ENCODE results near the gene SLC35C1. TPM values are rescaled to one million over a fixed set of nuclear protein-coding genes. Genes with fewer than 3 reads are reported as not detected.

SLC35C1 gene
- total and polyA plus RNA-seq, 2 donors from 2014 or later, result 5.7 to 20.6 TPM

DNA sequence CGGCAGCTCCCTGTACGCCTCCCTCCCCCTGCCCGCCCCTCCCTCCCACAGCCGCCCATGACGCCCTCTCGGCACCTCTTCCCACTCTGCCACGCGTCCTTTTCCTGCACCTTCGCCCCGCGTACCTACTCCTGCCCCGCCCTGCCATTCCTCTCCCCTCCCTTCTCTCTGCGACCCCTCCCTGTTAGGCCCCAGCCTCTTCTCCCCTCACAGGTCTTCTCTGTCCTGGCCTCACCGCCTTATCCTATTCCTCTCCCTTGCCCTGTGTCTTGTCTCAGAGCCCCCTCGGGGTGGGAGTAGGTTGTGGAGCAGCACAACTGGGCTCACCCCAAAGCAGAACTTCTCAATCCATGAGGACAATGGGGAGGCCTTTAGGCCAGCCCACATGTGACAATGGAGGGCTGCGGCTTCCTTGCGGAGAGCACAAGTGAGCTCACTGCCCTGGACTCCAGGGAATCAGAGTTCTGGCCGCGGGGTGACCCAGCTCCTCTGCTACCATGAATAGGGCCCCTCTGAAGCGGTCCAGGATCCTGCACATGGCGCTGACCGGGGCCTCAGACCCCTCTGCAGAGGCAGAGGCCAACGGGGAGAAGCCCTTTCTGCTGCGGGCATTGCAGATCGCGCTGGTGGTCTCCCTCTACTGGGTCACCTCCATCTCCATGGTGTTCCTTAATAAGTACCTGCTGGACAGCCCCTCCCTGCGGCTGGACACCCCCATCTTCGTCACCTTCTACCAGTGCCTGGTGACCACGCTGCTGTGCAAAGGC lies 539 bp downstream of the SLC35C1 start:
- TF ChIP-seq, protein P1, sequence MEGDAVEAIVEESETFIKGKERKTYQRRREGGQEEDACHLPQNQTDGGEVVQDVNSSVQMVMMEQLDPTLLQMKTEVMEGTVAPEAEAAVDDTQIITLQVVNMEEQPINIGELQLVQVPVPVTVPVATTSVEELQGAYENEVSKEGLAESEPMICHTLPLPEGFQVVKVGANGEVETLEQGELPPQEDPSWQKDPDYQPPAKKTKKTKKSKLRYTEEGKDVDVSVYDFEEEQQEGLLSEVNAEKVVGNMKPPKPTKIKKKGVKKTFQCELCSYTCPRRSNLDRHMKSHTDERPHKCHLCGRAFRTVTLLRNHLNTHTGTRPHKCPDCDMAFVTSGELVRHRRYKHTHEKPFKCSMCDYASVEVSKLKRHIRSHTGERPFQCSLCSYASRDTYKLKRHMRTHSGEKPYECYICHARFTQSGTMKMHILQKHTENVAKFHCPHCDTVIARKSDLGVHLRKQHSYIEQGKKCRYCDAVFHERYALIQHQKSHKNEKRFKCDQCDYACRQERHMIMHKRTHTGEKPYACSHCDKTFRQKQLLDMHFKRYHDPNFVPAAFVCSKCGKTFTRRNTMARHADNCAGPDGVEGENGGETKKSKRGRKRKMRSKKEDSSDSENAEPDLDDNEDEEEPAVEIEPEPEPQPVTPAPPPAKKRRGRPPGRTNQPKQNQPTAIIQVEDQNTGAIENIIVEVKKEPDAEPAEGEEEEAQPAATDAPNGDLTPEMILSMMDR (IDR thresholded peaks at IDR 0.05; ENCODE audit: borderline replicate concordance, extremely low read depth, insufficient read depth), result no peak
- no peak for FAIRE-seq
- Histone ChIP-seq H3K27ac (ENCODE audit: low read depth in 2 of 2, low read length in 2 of 2) (peak overlapping the region; percentile 12 to 83), H3K36me3 (ENCODE audit: control insufficient read depth in 2 of 3, insufficient read depth in 3 of 3, low read length in 3 of 3) (peaks cover 0 to 5% (median 3%) of the 10 kb centered on the region in 3 donors), H3K4me1 (ENCODE audit: control insufficient read depth in 2 of 3, insufficient read depth in 2 of 3, low read depth in 1 of 3, low read length in 3 of 3) (peaks cover 0 to 30% (median 9%) of the 10 kb centered on the region in 3 donors), H3K27me3 (ENCODE audit: control insufficient read depth, insufficient read depth, low read length) (no peaks in the 10 kb centered on the region), H3K9ac (ENCODE audit: low read length in 3 of 3) (peak overlapping the region; percentile 41 to 53 (median 46)), H3K4me3 (ENCODE audit: low read length in 3 of 3) (peak overlapping the region; percentile 65 to 88 (median 72)), H3K9me3 (ENCODE audit: control insufficient read depth in 2 of 3, insufficient read depth in 1 of 3, low read length in 3 of 3) (no peaks in the 10 kb centered on the region)
- DNase-seq, result peak; percentile 42 to 86 (median 68)
- intact Hi-C loops (cut with DNase I), result no loop called here

DNA sequence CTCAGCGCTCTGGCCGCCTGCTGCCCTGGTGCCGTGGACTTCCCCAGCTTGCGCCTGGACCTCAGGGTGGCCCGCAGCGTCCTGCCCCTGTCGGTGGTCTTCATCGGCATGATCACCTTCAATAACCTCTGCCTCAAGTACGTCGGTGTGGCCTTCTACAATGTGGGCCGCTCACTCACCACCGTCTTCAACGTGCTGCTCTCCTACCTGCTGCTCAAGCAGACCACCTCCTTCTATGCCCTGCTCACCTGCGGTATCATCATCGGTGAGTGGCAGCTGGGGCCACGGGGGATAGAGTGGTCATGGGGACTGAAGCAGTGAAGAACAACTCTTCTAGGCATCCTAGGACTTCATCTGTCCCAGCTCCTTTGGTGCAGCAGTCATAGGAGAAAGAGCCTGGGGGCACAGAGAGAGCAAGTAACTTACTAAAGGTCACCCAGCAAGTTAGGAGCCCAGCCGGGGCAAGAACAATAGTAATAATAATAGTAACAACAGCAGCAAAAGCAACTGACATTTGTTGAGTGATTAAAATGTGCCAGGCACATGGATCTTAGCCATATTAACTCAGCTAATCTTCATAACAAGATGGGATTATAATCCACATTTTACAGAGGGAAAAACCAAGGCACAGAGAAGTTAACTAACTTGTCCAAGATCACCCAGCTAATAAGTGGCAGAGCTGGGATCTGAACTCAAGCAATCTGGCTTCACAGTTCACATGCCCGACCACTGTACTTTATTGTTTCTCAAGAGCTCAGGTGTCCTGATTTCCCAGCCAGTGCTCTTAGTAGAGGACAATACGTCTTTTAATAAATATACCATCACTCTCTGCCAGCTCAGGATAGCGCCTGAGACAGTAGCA lies 1.4 kb downstream of the SLC35C1 start:
- no peak overlapping the region for H3K27ac ChIP-seq (ENCODE audit: low read depth in 2 of 2, low read length in 2 of 2)
- intact Hi-C loops (cut with DNase I), result no loop called here
- peak overlapping the region in 2 of 3 donors; percentile 46 to 65 for H3K4me3 ChIP-seq (ENCODE audit: low read length in 3 of 3)
- H3K9ac ChIP-seq (ENCODE audit: low read length in 3 of 3), result peak overlapping the region in 2 of 3 donors; percentile 2 to 53
- no peak for DNase-seq
- H3K9me3 ChIP-seq (ENCODE audit: control insufficient read depth in 2 of 3, insufficient read depth in 1 of 3, low read length in 3 of 3), result no peaks in the 10 kb centered on the region
- no peak for FAIRE-seq
- H3K36me3 ChIP-seq (ENCODE audit: control insufficient read depth in 2 of 3, insufficient read depth in 3 of 3, low read length in 3 of 3), result peaks cover 0 to 9% (median 6%) of the 10 kb centered on the region in 3 donors
- H3K27me3 ChIP-seq (ENCODE audit: control insufficient read depth, insufficient read depth, low read length), result no peaks in the 10 kb centered on the region
- peaks cover 0 to 30% (median 9%) of the 10 kb centered on the region in 3 donors for H3K4me1 ChIP-seq (ENCODE audit: control insufficient read depth in 2 of 3, insufficient read depth in 2 of 3, low read depth in 1 of 3, low read length in 3 of 3)
- TF ChIP-seq, protein P1 (IDR thresholded peaks at IDR 0.05; ENCODE audit: borderline replicate concordance, extremely low read depth, insufficient read depth), result no peak

DNA sequence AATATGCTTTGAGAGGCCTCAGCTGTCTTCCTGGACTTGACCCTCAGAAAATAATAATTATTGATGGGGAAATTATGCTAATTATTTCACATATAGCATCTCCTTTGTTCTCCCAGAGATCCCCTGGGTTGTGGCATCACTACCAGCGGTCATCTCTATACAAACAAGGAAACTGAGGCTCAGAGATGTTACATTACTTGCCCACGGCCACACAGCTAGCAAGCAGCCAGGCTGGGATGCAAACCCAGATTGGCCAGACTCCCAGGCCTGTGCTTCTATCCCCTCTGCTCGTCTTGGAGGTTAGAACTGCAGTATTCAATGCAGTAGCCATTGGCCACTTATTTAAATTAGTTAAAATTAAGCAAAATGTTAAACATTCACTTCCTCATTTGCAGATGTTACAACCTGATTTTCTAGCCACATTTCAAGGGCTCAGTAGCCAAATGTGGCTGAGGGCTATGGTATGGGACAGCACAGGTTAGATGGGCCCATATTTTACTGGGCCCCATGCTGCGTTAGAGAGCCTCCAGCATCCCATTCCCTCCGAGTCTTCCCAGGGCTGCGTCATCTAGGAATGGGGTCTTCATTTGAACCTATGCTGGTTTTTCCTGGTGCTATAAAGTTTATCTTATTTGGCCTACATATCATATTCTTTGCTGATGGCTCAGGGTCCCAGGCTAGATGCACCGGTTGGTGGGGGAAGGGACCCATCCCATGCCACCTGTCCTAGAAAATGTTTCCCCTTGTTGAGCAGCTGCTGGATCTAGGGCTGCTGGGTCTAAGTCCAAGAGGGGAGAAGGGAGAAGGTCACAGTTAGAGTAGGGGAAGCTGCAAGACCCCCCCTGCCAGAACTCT lies 2.2 kb downstream of the SLC35C1 start:
- intact Hi-C loops (cut with DNase I), result no loop called here
- H3K36me3 ChIP-seq (ENCODE audit: control insufficient read depth in 2 of 3, insufficient read depth in 3 of 3, low read length in 3 of 3), result peaks cover 0 to 12% (median 10%) of the 10 kb centered on the region in 3 donors
- H3K9me3 ChIP-seq (ENCODE audit: control insufficient read depth in 2 of 3, insufficient read depth in 1 of 3, low read length in 3 of 3), result no peaks in the 10 kb centered on the region
- peak overlapping the region in 1 of 3 donors; percentile 65 for H3K4me3 ChIP-seq (ENCODE audit: low read length in 3 of 3)
- peaks cover 0 to 30% (median 9%) of the 10 kb centered on the region in 3 donors for H3K4me1 ChIP-seq (ENCODE audit: control insufficient read depth in 2 of 3, insufficient read depth in 2 of 3, low read depth in 1 of 3, low read length in 3 of 3)
- TF ChIP-seq, protein P1 (IDR thresholded peaks at IDR 0.05; ENCODE audit: borderline replicate concordance, extremely low read depth, insufficient read depth), result no peak
- H3K27me3 ChIP-seq (ENCODE audit: control insufficient read depth, insufficient read depth, low read length), result no peaks in the 10 kb centered on the region
- H3K9ac ChIP-seq (ENCODE audit: low read length in 3 of 3), result peak overlapping the region in 1 of 3 donors; percentile 12
- H3K27ac ChIP-seq (ENCODE audit: low read depth in 2 of 2, low read length in 2 of 2), result no peak overlapping the region
- DNase-seq (no peak), FAIRE-seq (no peak)
